HCT116 (cell line): ENCODE results near the gene PGLYRP3. TPM values are rescaled to one million over a fixed set of nuclear protein-coding genes. Genes with fewer than 3 reads are reported as not detected.

Experiments used
- ATAC-seq: fragments of 200-7000 bp; cut with Tn5 transposase; 2 replicates; pipeline ENCODE4 v1.9.1; 2020; ENCODE audit warnings: mild to moderate bottlenecking, moderate library complexity
- BruUV-seq: library from RNA; stranded (reverse); fragments of 400-500 nt; replicated peaks from 2 replicates; lab custom pipeline; 2021; lab: Mats Ljungman, UMichigan
- CTCF ChIA-PET: fragments of 300-600 bp; sonication (Branson Sonifier 250); formaldehyde crosslinking; loops from one replicate; lab custom pipeline; 2021; ENCODE audit warnings: antibody characterized with exemption; lab: Charles Lee
- POLR2A ChIA-PET: fragments of 300-600, 350-600 bp; sonication (Branson Sonifier 250); formaldehyde crosslinking; loops from one replicate; lab custom pipeline; 2021; ENCODE audit warnings: antibody characterized with exemption; lab: Charles Lee
- RAD21 ChIA-PET, 2 experiments: fragments of 300-600 bp; sonication (Branson Sonifier 250); formaldehyde crosslinking; loops; one replicate each; lab custom pipeline; 2023; ENCODE audit warnings: low total read pairs in 2 of 2; ENCODE audit not compliant: uncharacterized antibody in 2 of 2, unreplicated experiment in 2 of 2, low non-redundant PET in 1 of 2; lab: Charles Lee
- DNase-seq: peaks from one replicate; pipeline ENCODE4 v3.0.0-alpha.2; 2010; ENCODE audit warnings: low read depth, low spot score
- H2AFZ ChIP-seq: fragments of 200-600 bp; shearing (Covaris generic), sonication (generic); 2 replicates; pipeline ENCODE4 v1.6.1; 2017; ENCODE audit warnings: low read depth, mixed run types, mixed read lengths, antibody characterized with exemption, low read length; ENCODE audit not compliant: poor library complexity, severe bottlenecking
- H3K27ac ChIP-seq: 2 replicates; pipeline ENCODE4 v1.5.1; 2012; ENCODE audit warnings: low read depth, low read length
- H3K27me3 ChIP-seq: fragments of 200-600 bp; sonication (generic); 2 replicates; pipeline ENCODE4 v1.6.1; 2016; ENCODE audit warnings: mixed run types, low read length, mixed read lengths; ENCODE audit not compliant: insufficient read depth
- H3K36me3 ChIP-seq, 2 experiments: fragments of 200-500 bp in 1 of 2; fragments of 200-600 bp in 1 of 2; sonication (Bioruptor generic) in 1 of 2; sonication (generic) in 1 of 2; 2 replicates each; pipeline versions ENCODE4 v1.5.1 to v1.6.1; 2014 to 2016; ENCODE audit warnings: low read length in 2 of 2, inconsistent platforms in 1 of 2, mixed read lengths in 1 of 2, mixed run types in 1 of 2; ENCODE audit not compliant: insufficient read depth in 2 of 2, control insufficient read depth in 1 of 2
- H3K4me1 ChIP-seq, 2 experiments: fragments of 200-600 bp in 1 of 2; sonication (generic) in 1 of 2; 2 replicates each; pipeline versions ENCODE4 v1.5.1 to v1.6.1; 2012 to 2017; ENCODE audit warnings: low read length in 2 of 2, inconsistent platforms in 1 of 2, mild to moderate bottlenecking in 1 of 2, mixed read lengths in 1 of 2, mixed run types in 1 of 2, moderate library complexity in 1 of 2; ENCODE audit not compliant: insufficient read depth in 2 of 2, control insufficient read depth in 1 of 2
- H3K4me2 ChIP-seq: fragments of 200-600 bp; sonication (generic); 2 replicates; pipeline ENCODE4 v1.6.1; 2017; ENCODE audit warnings: mixed run types, low read length, mixed read lengths
- H3K4me3 ChIP-seq, 2 experiments: fragments of 200-600 bp in 1 of 2; sonication (generic) in 1 of 2; replicated peaks in 1 of 2; 2 replicates each; pipeline ENCODE4 v1.5.1; 2011 to 2016; ENCODE audit warnings: low read length in 2 of 2, control low read depth in 1 of 2, low read depth in 1 of 2, mild to moderate bottlenecking in 1 of 2, mixed read lengths in 1 of 2, mixed run types in 1 of 2
- H3K79me2 ChIP-seq: fragments of 200-600 bp; sonication (generic); 2 replicates; pipeline ENCODE4 v1.6.1; 2017; ENCODE audit warnings: mild to moderate bottlenecking, mixed run types, low read length, moderate library complexity, mixed read lengths; ENCODE audit not compliant: insufficient read depth
- H3K9ac ChIP-seq: fragments of 200-600 bp; sonication (generic); 2 replicates; pipeline ENCODE4 v1.6.1; 2016; ENCODE audit warnings: low read length, mixed read lengths
- H3K9me2 ChIP-seq: fragments of 200-600 bp; sonication (generic), shearing (Covaris generic); 2 replicates; pipeline ENCODE4 v1.6.1; 2017; ENCODE audit warnings: mixed run types, mild to moderate bottlenecking, moderate library complexity; ENCODE audit not compliant: insufficient read depth
- H3K9me3 ChIP-seq, 2 experiments: fragments of 200-500 bp in 1 of 2; fragments of 200-600 bp in 1 of 2; sonication (Bioruptor generic) in 1 of 2; sonication (generic) in 1 of 2; 2 replicates each; pipeline ENCODE4 v1.6.1; 2014 to 2017; ENCODE audit warnings: low read length in 2 of 2, mixed read lengths in 2 of 2, inconsistent platforms in 1 of 2, low read depth in 1 of 2, mild to moderate bottlenecking in 1 of 2, mixed run types in 1 of 2, moderate library complexity in 1 of 2; ENCODE audit not compliant: control insufficient read depth in 1 of 2, insufficient read depth in 1 of 2
- H4K20me1 ChIP-seq: fragments of 200-600 bp; sonication (generic), shearing (Covaris generic); 2 replicates; pipeline ENCODE4 v1.6.1; 2017; ENCODE audit warnings: mixed run types, mild to moderate bottlenecking, moderate library complexity; ENCODE audit not compliant: insufficient read depth
- CBX3 ChIP-seq: IDR thresholded peaks from 2 replicates; pipeline ENCODE4 v1.6.1; 2012; ENCODE audit warnings: low read depth
- CEBPB ChIP-seq: IDR thresholded peaks from 2 replicates; pipeline ENCODE4 v1.6.1; 2012; ENCODE audit warnings: low read depth
- EGR1 ChIP-seq: IDR thresholded peaks from 2 replicates; pipeline ENCODE4 v1.6.1; 2012; ENCODE audit warnings: low read depth
- ELF1 ChIP-seq: IDR thresholded peaks from 2 replicates; pipeline ENCODE4 v1.6.1; 2012; ENCODE audit warnings: low read depth, borderline replicate concordance
- EZH2 ChIP-seq: fragments of 200-600 bp; sonication (generic); IDR thresholded peaks from 2 replicates; pipeline ENCODE4 v1.6.1; 2017; ENCODE audit warnings: antibody characterized with exemption, mixed run types
- EZH2phosphoT487 ChIP-seq: fragments of 200-600 bp; IDR thresholded peaks from 2 replicates; pipeline ENCODE4 v1.6.1; 2018; ENCODE audit warnings: antibody characterized with exemption, borderline replicate concordance
- JUND ChIP-seq: IDR thresholded peaks from 2 replicates; pipeline ENCODE4 v1.6.1; 2012
- SIN3A ChIP-seq: IDR thresholded peaks from 2 replicates; pipeline ENCODE4 v1.6.1; 2012; ENCODE audit warnings: low read depth
- SRF ChIP-seq: IDR thresholded peaks from 2 replicates; pipeline ENCODE4 v1.6.1; 2012; ENCODE audit warnings: low read depth
- TCF7L2 ChIP-seq: IDR thresholded peaks from 2 replicates; pipeline ENCODE4 v1.7.0; 2011; ENCODE audit warnings: borderline replicate concordance, inconsistent platforms; ENCODE audit not compliant: insufficient read depth, insufficient read length; ENCODE audit errors: extremely low read depth
- YY1 ChIP-seq: IDR thresholded peaks from 2 replicates; pipeline ENCODE4 v1.6.1; 2011; ENCODE audit warnings: low read length, low read depth, moderate library complexity, mild to moderate bottlenecking; ENCODE audit not compliant: insufficient replicate concordance; ENCODE audit errors: extremely low read depth
- ZFX ChIP-seq: fragments of 450-650 bp; IDR thresholded peaks from 2 replicates; pipeline ENCODE4 v1.6.1; 2017
- ZNF274 ChIP-seq: fragments of 200-500 bp; sonication (Bioruptor generic); IDR thresholded peaks from 2 replicates; pipeline ENCODE4 v1.6.1; 2014; ENCODE audit warnings: mild to moderate bottlenecking, low read depth, low read length, inconsistent platforms
- intact Hi-C: fragments of 100-400 bp; cut with micrococcal nuclease; formaldehyde crosslinking; loops from 2 replicates; pipeline ENCODE4 v1.10.0; 2022
- total RNA-seq: library from RNA; stranded (reverse); gene quantifications from one replicate; pipeline ENCODE4 v1.2.1, GENCODE V29; 2021; ENCODE audit not compliant: unreplicated experiment
- TF ChIP-seq, protein P1 (sequence below): IDR thresholded peaks from 2 replicates; pipeline ENCODE4 v1.6.1; 2012
- TF ChIP-seq, protein P2 (sequence below): IDR thresholded peaks from 2 replicates; pipeline ENCODE4 v1.6.1; 2012
- TF ChIP-seq, protein P3 (sequence below), 3 experiments: fragments of 200-600 bp in 1 of 3; sonication (generic) in 1 of 3; IDR thresholded peaks in 2 of 3; conservative IDR thresholded peaks in 1 of 3; 2 replicates each; pipeline ENCODE4 v1.5.1; 2012 to 2017; ENCODE audit warnings: low read depth in 2 of 3, low read length in 2 of 3, antibody characterized with exemption in 1 of 3, borderline replicate concordance in 1 of 3, control low read depth in 1 of 3, mild to moderate bottlenecking in 1 of 3, mixed read lengths in 1 of 3, mixed run types in 1 of 3, moderate library complexity in 1 of 3; ENCODE audit not compliant: insufficient read depth in 1 of 3
- TF ChIP-seq, protein P4 (sequence below): IDR thresholded peaks from 2 replicates; pipeline ENCODE4 v1.6.1; 2012; ENCODE audit warnings: low read depth

Gene PGLYRP3
- total RNA-seq, 1 experiment from 2014 or later, result not detected

DNA sequence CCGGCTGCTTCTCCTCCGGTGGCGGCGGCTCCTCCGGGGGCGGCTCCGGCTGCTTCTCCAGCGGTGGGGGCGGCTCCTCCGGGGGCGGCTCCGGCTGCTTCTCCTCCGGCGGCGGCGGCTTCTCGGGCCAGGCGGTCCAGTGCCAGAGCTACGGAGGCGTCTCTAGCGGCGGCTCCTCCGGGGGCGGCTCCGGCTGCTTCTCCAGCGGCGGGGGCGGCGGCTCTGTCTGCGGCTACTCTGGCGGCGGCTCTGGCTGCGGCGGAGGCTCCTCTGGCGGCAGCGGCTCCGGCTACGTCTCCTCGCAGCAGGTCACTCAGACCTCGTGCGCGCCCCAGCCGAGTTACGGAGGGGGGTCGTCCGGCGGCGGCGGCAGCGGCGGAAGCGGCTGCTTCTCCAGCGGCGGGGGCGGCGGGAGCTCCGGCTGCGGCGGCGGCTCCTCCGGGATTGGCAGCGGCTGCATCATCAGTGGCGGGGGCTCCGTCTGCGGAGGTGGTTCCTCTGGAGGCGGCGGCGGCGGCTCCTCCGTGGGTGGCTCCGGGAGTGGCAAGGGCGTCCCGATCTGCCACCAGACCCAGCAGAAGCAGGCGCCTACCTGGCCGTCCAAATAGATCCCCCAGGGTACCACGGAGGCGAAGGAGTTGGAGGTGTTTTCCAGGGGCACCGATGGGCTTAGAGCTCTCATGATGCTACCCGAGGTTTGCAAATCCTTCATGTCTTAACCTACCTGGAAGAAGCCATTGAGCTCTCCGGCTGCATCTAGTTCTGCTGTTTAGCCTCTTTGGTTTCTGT lies 51.3 kb downstream of the PGLYRP3 start:
- intact Hi-C loops, result no loop called here
- ChIA-PET CTCF (interaction anchor here (1.7 kb wide), 1 partner anchor 27 kb away, joined by 4 read pairs; no protein-coding TSS in a partner anchor), POLR2A (no interaction called here), RAD21 (no interaction called here)
- TF ChIP-seq SRF, result no peak
- TF ChIP-seq ZNF274, result no peak
- TF ChIP-seq CBX3, result no peak
- no peak for TF ChIP-seq TCF7L2
- no peak for TF ChIP-seq EZH2phosphoT487
- TF ChIP-seq EZH2, result no peak
- TF ChIP-seq, protein P1, sequence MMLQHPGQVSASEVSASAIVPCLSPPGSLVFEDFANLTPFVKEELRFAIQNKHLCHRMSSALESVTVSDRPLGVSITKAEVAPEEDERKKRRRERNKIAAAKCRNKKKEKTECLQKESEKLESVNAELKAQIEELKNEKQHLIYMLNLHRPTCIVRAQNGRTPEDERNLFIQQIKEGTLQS, result no peak
- no peak for TF ChIP-seq YY1
- TF ChIP-seq, protein P2, sequence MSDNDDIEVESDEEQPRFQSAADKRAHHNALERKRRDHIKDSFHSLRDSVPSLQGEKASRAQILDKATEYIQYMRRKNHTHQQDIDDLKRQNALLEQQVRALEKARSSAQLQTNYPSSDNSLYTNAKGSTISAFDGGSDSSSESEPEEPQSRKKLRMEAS, result no peak
- no peak for TF ChIP-seq ZFX
- TF ChIP-seq ELF1, result no peak
- no peak for TF ChIP-seq JUND
- TF ChIP-seq CEBPB, result no peak
- TF ChIP-seq, protein P3, sequence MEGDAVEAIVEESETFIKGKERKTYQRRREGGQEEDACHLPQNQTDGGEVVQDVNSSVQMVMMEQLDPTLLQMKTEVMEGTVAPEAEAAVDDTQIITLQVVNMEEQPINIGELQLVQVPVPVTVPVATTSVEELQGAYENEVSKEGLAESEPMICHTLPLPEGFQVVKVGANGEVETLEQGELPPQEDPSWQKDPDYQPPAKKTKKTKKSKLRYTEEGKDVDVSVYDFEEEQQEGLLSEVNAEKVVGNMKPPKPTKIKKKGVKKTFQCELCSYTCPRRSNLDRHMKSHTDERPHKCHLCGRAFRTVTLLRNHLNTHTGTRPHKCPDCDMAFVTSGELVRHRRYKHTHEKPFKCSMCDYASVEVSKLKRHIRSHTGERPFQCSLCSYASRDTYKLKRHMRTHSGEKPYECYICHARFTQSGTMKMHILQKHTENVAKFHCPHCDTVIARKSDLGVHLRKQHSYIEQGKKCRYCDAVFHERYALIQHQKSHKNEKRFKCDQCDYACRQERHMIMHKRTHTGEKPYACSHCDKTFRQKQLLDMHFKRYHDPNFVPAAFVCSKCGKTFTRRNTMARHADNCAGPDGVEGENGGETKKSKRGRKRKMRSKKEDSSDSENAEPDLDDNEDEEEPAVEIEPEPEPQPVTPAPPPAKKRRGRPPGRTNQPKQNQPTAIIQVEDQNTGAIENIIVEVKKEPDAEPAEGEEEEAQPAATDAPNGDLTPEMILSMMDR (IDR thresholded peaks at IDR 0.05 in 2 of 3, conservative IDR thresholded peaks at IDR 0.05 in 1 of 3; ENCODE audit: borderline replicate concordance in 1 of 3, insufficient read depth in 1 of 3, low read depth in 2 of 3, low read length in 2 of 3), result no peak
- TF ChIP-seq EGR1, result no peak
- TF ChIP-seq, protein P4, sequence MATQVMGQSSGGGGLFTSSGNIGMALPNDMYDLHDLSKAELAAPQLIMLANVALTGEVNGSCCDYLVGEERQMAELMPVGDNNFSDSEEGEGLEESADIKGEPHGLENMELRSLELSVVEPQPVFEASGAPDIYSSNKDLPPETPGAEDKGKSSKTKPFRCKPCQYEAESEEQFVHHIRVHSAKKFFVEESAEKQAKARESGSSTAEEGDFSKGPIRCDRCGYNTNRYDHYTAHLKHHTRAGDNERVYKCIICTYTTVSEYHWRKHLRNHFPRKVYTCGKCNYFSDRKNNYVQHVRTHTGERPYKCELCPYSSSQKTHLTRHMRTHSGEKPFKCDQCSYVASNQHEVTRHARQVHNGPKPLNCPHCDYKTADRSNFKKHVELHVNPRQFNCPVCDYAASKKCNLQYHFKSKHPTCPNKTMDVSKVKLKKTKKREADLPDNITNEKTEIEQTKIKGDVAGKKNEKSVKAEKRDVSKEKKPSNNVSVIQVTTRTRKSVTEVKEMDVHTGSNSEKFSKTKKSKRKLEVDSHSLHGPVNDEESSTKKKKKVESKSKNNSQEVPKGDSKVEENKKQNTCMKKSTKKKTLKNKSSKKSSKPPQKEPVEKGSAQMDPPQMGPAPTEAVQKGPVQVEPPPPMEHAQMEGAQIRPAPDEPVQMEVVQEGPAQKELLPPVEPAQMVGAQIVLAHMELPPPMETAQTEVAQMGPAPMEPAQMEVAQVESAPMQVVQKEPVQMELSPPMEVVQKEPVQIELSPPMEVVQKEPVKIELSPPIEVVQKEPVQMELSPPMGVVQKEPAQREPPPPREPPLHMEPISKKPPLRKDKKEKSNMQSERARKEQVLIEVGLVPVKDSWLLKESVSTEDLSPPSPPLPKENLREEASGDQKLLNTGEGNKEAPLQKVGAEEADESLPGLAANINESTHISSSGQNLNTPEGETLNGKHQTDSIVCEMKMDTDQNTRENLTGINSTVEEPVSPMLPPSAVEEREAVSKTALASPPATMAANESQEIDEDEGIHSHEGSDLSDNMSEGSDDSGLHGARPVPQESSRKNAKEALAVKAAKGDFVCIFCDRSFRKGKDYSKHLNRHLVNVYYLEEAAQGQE, result no peak
- no peak for TF ChIP-seq SIN3A
- Histone ChIP-seq H3K9me2 (no peaks in the 10 kb centered on the region), H3K27ac (no peak overlapping the region), H3K9ac (no peak overlapping the region), H4K20me1 (no peaks in the 10 kb centered on the region), H3K27me3 (peaks cover 42% of the 10 kb centered on the region), H3K36me3 (no peaks in the 10 kb centered on the region), H3K4me2 (no peak overlapping the region), H2AFZ (no peak overlapping the region), H3K4me1 (no peaks in the 10 kb centered on the region), H3K4me3 (no peak overlapping the region), H3K9me3 (no peaks in the 10 kb centered on the region), H3K79me2 (no peaks in the 10 kb centered on the region)
- DNase-seq (no peak), ATAC-seq (no peak)
- no TSS peak for BruUV-seq
